HepG2 (cell line): ENCODE measurements around the gene HELB. TPM values are rescaled to one million over a fixed set of nuclear protein-coding genes. Genes with fewer than 3 reads are reported as not detected.

Experiments used
- AGO1 ChIP-seq: fragments of 200-400 bp; formaldehyde crosslinking; IDR thresholded peaks from 2 replicates; pipeline ENCODE4 v1.6.1; 2017; ENCODE audit warnings: mild to moderate bottlenecking, low read depth, low read length, moderate library complexity; ENCODE audit not compliant: poor library complexity, severe bottlenecking
- CCDC6 ChIP-seq: sonication (generic); formaldehyde crosslinking; IDR thresholded peaks from 2 replicates; pipeline ENCODE4 v1.8.1; 2022; ENCODE audit warnings: mild to moderate bottlenecking, missing genetic modification reagents, moderate library complexity
- ETV5 ChIP-seq: IDR thresholded peaks from 2 replicates; pipeline ENCODE4 v1.6.1; 2018; ENCODE audit warnings: missing biosample characterization, missing genetic modification reagents, inconsistent platforms, borderline replicate concordance
- IRX3 ChIP-seq: sonication (generic); formaldehyde crosslinking; IDR thresholded peaks from 2 replicates; pipeline ENCODE4 v1.8.1; 2023; ENCODE audit warnings: mild to moderate bottlenecking, low read depth, missing genetic modification reagents, borderline replicate concordance
- ISX ChIP-seq: sonication (generic); formaldehyde crosslinking; conservative IDR thresholded peaks from 2 replicates; pipeline ENCODE4 v1.5.0; 2020; ENCODE audit warnings: missing genetic modification reagents
- MED8 ChIP-seq: sonication (generic); formaldehyde crosslinking; IDR thresholded peaks from 2 replicates; pipeline ENCODE4 v1.8.1; 2023; ENCODE audit warnings: mild to moderate bottlenecking, missing genetic modification reagents; ENCODE audit not compliant: insufficient replicate concordance
- NR2F2 ChIP-seq: IDR thresholded peaks from 2 replicates; pipeline ENCODE4 v1.6.1; 2012; ENCODE audit warnings: low read depth, inconsistent platforms, borderline replicate concordance
- SAFB2 ChIP-seq: sonication (generic); formaldehyde crosslinking; IDR thresholded peaks from 2 replicates; pipeline ENCODE4 v1.5.1; 2020; ENCODE audit warnings: missing genetic modification reagents, low read depth, mild to moderate bottlenecking, borderline replicate concordance
- ZNF260 ChIP-seq: sonication (generic); formaldehyde crosslinking; IDR thresholded peaks from 2 replicates; pipeline ENCODE4 v1.4.0; 2020; ENCODE audit warnings: missing genetic modification reagents, low read depth, mild to moderate bottlenecking, borderline replicate concordance
- ZNF510 ChIP-seq: sonication (generic); formaldehyde crosslinking; IDR thresholded peaks from 2 replicates; pipeline ENCODE4 v1.4.0; 2020; ENCODE audit warnings: low read depth, mild to moderate bottlenecking, missing genetic modification reagents
- ZNF629 ChIP-seq: sonication (generic); formaldehyde crosslinking; conservative IDR thresholded peaks from 2 replicates; pipeline ENCODE4 v1.5.0; 2020; ENCODE audit warnings: missing genetic modification reagents
- polyA plus RNA-seq, 8 experiments: library from polyadenylated mRNA; depleted of rRNA in 3 of 8; stranded (reverse) in 7 of 8; unstranded in 1 of 8; fragments of >200 nt; fragmentation: Illumina TruSeq in 4 of 8; extraction: Trizol in 4 of 8; gene quantifications; 2 replicates each; pipeline versions ENCODE4 v1.2.1 to v1.2.3, GENCODE V29; 2011 to 2016; ENCODE audit warnings: low read depth in 4 of 8, missing spikeins in 1 of 8, mixed read lengths in 1 of 8; ENCODE audit not compliant: insufficient read depth in 1 of 8
- total RNA-seq, 5 experiments: library from RNA; depleted of rRNA; stranded (reverse); fragments of >200 nt; fragmentation: Illumina TruSeq; extraction: Trizol; gene quantifications; 2 replicates each; pipeline ENCODE4 v1.2.3, GENCODE V29; 2016; ENCODE audit warnings: low read depth in 1 of 5
- TF ChIP-seq, protein P1 (sequence below): IDR thresholded peaks from 2 replicates; pipeline ENCODE4 v1.6.1; 2016; ENCODE audit warnings: missing biosample characterization, missing genetic modification reagents, low read depth
- TF ChIP-seq, protein P2 (sequence below): sonication (generic); formaldehyde crosslinking; IDR thresholded peaks from 2 replicates; pipeline ENCODE4 v1.4.0; 2020; ENCODE audit warnings: missing genetic modification reagents, borderline replicate concordance
- TF ChIP-seq, protein P3 (sequence below): sonication (generic); formaldehyde crosslinking; IDR thresholded peaks from 2 replicates; pipeline ENCODE4 v1.4.0; 2020; ENCODE audit warnings: mild to moderate bottlenecking, missing genetic modification reagents
- TF ChIP-seq, protein P4 (sequence below): sonication (generic); formaldehyde crosslinking; IDR thresholded peaks from 2 replicates; pipeline ENCODE4 v1.5.1; 2020; ENCODE audit warnings: missing genetic modification reagents, mild to moderate bottlenecking, borderline replicate concordance

HELB gene
- total and polyA plus RNA-seq, 2 of the 13 experiments (the other 11 are each of a cell fraction or from before 2014, with no cell fraction given) = 1.7 to 3.7 TPM

DNA sequence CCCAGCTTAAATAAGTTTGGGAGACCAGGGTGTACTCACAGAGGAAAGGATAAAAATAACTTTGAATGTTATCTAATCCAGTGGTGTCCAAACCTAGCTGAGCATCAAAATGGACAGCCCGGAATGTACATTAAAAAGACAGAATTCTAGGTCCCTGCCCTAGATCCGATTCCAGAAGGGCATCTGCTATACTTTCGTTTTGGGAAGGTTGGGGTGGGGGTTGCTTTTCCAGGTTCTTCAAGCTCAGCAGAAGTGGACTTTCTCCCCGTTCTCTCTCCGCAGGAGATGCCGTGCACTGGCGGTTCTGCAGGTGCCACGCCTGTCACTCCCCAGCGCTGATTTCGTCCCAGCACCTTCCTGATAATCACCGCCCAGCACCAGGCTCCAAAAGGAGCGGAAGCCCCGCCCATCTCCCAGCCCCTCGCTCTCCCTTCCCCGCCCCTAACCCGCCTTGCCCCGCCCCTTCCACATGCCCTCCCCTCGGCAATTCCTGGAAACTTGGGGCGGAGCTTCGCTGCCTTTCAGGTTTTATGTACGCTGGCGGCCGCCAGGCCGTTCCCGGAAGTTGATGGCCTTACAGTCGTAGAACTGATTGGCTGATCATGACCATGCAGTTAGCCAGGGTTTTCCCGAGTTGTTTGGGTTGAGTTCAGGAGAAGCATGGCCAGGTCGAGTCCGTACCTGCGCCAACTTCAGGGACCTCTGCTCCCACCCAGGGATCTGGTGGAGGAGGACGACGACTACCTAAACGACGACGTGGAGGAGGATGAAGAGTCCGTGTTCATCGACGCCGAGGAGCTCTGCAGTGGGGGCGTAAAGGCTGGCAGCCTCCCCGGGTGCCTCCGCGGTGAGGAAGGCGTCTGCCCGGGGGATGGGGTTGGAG is at the start of gene HELB (continued):
- TF ChIP-seq, protein P1, sequence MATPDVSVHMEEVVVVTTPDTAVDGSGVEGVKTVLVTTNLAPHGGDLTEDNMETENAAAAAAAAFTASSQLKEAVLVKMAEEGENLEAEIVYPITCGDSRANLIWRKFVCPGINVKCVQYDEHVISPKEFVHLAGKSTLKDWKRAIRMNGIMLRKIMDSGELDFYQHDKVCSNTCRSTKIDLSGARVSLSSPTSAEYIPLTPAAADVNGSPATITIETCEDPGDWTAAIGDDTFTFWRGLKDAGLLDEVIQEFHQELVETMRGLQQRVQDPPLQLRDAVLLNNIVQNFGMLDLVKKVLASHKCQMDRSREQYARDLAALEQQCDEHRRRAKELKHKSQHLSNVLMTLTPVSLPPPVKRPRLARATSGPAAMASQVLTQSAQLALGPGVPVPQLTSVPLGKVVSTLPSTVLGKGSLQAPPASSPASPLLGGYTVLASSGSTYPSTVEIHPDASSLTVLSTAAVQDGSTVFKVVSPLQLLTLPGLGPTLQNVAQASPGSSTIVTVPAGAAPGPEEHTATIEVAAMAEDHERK (CRISPR knock-in tag) = peak; percentile 72; the same call in 1 of the 2 replicates
- TF ChIP-seq, protein P2, sequence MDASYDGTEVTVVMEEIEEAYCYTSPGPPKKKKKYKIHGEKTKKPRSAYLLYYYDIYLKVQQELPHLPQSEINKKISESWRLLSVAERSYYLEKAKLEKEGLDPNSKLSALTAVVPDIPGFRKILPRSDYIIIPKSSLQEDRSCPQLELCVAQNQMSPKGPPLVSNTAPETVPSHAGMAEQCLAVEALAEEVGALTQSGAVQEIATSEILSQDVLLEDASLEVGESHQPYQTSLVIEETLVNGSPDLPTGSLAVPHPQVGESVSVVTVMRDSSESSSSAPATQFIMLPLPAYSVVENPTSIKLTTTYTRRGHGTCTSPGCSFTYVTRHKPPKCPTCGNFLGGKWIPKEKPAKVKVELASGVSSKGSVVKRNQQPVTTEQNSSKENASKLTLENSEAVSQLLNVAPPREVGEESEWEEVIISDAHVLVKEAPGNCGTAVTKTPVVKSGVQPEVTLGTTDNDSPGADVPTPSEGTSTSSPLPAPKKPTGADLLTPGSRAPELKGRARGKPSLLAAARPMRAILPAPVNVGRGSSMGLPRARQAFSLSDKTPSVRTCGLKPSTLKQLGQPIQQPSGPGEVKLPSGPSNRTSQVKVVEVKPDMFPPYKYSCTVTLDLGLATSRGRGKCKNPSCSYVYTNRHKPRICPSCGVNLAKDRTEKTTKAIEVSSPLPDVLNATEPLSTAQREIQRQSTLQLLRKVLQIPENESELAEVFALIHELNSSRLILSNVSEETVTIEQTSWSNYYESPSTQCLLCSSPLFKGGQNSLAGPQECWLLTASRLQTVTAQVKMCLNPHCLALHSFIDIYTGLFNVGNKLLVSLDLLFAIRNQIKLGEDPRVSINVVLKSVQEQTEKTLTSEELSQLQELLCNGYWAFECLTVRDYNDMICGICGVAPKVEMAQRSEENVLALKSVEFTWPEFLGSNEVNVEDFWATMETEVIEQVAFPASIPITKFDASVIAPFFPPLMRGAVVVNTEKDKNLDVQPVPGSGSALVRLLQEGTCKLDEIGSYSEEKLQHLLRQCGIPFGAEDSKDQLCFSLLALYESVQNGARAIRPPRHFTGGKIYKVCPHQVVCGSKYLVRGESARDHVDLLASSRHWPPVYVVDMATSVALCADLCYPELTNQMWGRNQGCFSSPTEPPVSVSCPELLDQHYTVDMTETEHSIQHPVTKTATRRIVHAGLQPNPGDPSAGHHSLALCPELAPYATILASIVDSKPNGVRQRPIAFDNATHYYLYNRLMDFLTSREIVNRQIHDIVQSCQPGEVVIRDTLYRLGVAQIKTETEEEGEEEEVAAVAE (CRISPR knock-in tag) = peak; percentile 66; the same call in 1 of the 2 replicates
- TF ChIP-seq IRX3 (no peak), AGO1 (no peak), ZNF629 (CRISPR knock-in tag) (0 out of 2 replicates have a peak, but pooled peaks have one; percentile 21), SAFB2 (CRISPR knock-in tag) (no peak), ISX (CRISPR knock-in tag) (no peak), MED8 (no peak), NR2F2 (no peak), ZNF510 (no peak), ETV5 (CRISPR knock-in tag) (no peak), ZNF260 (CRISPR knock-in tag) (no peak), CCDC6 (CRISPR knock-in tag) (no peak)
- TF ChIP-seq, protein P3, sequence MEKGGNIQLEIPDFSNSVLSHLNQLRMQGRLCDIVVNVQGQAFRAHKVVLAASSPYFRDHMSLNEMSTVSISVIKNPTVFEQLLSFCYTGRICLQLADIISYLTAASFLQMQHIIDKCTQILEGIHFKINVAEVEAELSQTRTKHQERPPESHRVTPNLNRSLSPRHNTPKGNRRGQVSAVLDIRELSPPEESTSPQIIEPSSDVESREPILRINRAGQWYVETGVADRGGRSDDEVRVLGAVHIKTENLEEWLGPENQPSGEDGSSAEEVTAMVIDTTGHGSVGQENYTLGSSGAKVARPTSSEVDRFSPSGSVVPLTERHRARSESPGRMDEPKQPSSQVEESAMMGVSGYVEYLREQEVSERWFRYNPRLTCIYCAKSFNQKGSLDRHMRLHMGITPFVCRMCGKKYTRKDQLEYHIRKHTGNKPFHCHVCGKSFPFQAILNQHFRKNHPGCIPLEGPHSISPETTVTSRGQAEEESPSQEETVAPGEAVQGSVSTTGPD (CRISPR knock-in tag) = no peak
- TF ChIP-seq, protein P4, sequence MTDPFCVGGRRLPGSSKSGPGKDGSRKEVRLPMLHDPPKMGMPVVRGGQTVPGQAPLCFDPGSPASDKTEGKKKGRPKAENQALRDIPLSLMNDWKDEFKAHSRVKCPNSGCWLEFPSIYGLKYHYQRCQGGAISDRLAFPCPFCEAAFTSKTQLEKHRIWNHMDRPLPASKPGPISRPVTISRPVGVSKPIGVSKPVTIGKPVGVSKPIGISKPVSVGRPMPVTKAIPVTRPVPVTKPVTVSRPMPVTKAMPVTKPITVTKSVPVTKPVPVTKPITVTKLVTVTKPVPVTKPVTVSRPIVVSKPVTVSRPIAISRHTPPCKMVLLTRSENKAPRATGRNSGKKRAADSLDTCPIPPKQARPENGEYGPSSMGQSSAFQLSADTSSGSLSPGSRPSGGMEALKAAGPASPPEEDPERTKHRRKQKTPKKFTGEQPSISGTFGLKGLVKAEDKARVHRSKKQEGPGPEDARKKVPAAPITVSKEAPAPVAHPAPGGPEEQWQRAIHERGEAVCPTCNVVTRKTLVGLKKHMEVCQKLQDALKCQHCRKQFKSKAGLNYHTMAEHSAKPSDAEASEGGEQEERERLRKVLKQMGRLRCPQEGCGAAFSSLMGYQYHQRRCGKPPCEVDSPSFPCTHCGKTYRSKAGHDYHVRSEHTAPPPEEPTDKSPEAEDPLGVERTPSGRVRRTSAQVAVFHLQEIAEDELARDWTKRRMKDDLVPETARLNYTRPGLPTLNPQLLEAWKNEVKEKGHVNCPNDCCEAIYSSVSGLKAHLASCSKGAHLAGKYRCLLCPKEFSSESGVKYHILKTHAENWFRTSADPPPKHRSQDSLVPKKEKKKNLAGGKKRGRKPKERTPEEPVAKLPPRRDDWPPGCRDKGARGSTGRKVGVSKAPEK (CRISPR knock-in tag) = no peak; the same call in 1 of the 2 replicates
